GM13977 (cell line): ENCODE measurements around the gene ZFR2.
"Not testable (repeated sequence)": the region's sequence is repeated elsewhere in the genome, so short reads cannot be mapped to it uniquely, and the experiment has no call there.

Source experiments
- DNase-seq: peaks from one replicate; pipeline ENCODE4 v3.0.0; 2012; ENCODE audit warnings: low spot score
- in situ Hi-C: fragments of 300-500 bp; cut with MboI; formaldehyde crosslinking; loops from one replicate; pipeline ENCODE4 v1.12.0; 2022; ENCODE audit warnings: low sequenced_read_pairs, low pct_unique_long_range_greater_than_20kb, mixed read lengths, inconsistent platforms; ENCODE audit not compliant: unreplicated experiment
- TF ChIP-seq, protein P1 (sequence below): IDR thresholded peaks from 2 replicates; pipeline ENCODE4 v1.5.1; 2012; ENCODE audit warnings: mild to moderate bottlenecking, control low read depth; ENCODE audit not compliant: insufficient read depth; ENCODE audit errors: extremely low read depth, missing control alignments

ZFR2 gene

DNA sequence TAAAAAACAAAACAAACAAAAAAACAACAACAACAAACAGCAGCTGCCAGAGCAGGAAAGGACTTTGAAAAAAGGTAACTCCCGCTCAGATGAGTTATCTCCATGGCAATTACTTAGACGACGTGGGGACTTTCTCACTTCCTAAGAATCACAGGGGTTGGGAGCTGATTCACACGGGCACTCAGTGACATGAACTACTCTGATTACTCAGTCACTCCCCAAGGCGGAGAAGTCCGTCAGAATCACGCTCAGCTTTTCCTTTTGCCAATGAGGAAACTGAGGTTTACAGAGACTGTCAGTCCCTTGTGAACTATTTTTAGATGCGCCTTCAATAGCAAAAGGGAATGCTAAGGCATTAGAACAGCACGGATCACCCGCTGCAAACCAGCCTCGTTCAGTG, 50.4 kb downstream of the ZFR2 start:
- DNase-seq, result no peak
- in situ Hi-C loops, result no loop called here
- TF ChIP-seq, protein P1, sequence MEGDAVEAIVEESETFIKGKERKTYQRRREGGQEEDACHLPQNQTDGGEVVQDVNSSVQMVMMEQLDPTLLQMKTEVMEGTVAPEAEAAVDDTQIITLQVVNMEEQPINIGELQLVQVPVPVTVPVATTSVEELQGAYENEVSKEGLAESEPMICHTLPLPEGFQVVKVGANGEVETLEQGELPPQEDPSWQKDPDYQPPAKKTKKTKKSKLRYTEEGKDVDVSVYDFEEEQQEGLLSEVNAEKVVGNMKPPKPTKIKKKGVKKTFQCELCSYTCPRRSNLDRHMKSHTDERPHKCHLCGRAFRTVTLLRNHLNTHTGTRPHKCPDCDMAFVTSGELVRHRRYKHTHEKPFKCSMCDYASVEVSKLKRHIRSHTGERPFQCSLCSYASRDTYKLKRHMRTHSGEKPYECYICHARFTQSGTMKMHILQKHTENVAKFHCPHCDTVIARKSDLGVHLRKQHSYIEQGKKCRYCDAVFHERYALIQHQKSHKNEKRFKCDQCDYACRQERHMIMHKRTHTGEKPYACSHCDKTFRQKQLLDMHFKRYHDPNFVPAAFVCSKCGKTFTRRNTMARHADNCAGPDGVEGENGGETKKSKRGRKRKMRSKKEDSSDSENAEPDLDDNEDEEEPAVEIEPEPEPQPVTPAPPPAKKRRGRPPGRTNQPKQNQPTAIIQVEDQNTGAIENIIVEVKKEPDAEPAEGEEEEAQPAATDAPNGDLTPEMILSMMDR, result no peak

DNA sequence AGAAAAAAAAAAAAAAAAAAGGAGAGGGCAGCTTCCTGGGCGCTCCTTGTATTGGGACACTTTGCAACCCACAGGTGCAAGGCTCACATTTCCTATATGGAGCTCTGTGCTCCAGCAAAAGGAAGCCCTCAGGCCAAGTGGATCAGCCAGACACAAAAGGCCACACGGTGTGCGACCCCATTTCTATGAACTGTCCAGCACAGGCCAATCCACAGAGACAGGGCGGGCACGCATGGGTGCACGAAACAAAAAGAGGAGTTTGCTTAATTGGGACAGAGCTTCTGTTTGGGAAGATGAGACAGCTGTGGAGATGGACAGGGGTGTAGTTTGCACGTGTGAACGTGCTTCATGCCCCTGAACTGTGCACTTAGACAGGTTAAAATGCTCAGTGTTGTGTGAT, 51.1 kb downstream of the ZFR2 start:
- DNase-seq, result no peak
- in situ Hi-C loops, result no loop called here
- TF ChIP-seq, protein P1, result no peak

DNA sequence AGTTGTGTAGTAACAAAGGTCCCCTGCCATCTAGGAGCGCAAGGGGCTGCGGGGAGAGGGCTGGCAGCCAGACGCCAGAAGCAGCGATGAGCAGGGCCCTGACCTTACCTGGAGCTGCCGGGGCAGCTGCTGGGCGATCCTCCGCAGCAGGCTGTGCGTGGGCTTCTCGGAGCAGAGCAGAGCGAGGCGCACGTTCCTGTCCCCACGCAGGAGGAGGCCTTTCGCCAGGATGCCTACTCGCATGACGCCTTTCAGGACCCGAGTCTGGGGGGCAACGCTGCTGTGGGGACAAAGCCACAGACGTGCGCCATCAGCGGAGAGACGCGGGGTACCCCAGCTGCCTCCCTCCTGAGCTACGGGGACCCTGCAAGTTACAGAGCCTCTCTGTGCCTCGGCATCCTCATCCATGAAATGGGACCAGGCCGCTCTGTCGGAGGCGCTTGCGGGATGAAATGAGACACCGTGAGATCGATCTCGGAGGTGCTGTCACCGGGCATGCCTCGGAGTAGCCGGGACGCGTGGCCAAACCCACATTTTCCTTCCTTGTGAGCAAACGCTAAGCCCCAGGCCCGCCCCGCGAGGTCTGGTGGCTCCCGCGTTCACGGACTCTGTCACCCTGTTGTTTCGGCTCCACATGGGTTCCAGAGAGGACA, 52.1 kb downstream of the ZFR2 start:
- in situ Hi-C loops, result no loop called here
- DNase-seq, result no peak
- TF ChIP-seq, protein P1, result no peak

DNA sequence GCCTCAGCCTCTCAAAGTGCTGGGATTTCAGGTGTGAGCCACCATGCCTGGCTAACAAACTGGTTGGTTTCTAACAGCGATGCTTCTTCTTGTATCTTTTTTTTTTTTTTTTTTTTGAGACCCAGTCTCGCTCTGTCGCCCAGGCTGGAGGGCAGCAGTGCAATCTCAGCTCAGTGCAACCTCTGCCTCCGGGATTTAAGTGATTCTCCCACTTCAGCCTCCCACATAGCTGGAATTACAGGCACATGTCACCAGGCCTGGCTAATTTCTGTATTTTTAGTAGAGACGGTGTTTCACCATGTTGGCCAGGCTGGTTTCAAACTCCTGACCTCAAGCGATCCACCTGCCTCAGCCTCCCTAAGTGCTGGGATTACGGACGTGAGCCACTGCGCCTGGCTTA, 52.7 kb downstream of the ZFR2 start:
- DNase-seq, in situ Hi-C loops: not testable (repeated sequence)

DNA sequence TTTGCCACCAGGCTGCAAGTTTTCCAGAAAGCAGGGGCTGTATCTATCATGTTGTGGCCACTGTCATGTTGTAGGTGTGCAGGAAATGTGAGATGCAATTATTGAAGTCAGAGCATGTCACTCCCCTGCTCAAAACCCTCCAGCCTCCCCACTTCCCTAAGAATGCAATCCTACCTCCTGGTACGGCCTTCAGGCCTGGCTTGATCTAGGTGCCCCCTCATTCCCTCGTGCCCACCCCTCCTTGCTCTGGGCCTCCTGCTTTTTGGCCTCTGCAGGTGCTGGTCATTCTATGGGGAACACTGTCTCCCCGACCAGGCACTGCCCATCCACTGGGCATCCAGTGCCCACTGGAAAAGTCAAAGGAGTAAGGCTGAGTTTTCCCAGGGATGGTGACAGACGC, 54.2 kb downstream of the ZFR2 start:
- no peak for DNase-seq
- TF ChIP-seq, protein P1, result no peak
- in situ Hi-C loops, result no loop called here

DNA sequence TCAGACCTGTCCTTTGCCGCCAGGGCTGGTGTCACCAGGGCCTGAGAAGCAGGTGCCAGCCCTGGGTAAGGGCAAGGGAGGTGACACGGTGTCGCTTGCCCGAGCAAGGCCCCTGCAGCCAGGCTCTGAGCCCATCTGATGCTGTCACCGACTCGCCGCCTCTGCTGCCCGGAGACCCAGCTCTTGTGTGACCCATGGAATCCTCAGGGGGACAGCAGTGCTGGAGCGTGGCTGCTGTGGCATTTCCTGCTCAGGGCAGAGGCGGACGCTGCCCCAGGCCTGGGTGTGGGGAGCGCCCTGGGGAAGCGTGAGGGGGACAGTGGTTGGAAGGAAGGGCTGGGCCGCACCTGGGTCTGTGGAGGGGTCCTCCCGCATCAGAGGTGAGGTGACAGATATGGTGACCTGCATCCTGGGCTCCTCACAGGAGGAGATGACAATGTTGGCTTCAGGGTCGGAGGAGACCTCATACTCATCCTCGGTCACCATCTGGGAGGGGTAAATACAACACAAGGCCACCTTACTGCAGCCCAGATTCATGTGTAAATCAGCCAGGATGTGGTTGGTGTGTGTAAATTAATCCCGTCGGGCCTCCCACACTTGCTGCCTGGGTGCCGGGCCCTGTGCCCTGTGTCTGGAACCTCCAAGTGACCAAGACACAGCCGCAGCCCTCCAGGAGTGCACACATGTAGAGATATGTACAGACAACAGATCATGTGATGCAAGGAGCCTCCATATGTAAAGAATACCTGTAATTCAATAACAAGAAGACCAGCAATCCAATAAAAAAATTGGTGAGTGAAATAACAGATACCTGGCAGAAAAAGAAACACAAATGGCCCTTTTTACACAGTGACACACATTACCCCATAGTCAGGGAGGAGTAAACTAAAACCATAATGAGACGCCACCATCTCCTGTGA, 55.1 kb downstream of the ZFR2 start:
- TF ChIP-seq, protein P1, result no peak
- in situ Hi-C loops, result no loop called here
- no peak for DNase-seq
